Measurements from ENCODE around the gene CLEC16A. TPM values are rescaled to one million over a fixed set of nuclear protein-coding genes. Genes with fewer than 3 reads are reported as not detected.

The CLEC16A gene
- total and polyA plus RNA-seq, 9 of the 15 experiments (the other 6 are each of a cell fraction or from before 2014, with no cell fraction given), result 1.00 to 22.3 (median 10.0) TPM

GRCh38 chr16:11111150-11111549 lies 166.8 kb downstream of the CLEC16A start:
- POLR2A ChIA-PET, result no interaction called here

GRCh38 chr16:11111856-11112634 lies 167.7 kb downstream of the CLEC16A start:
- Histone ChIP-seq H4K20me1 (replicated peaks; ENCODE audit: control insufficient read depth, insufficient read depth, low read length) (no peaks in the 10 kb centered on the region), H3K36me3 (ENCODE audit: control insufficient read depth, insufficient read depth, low read length) (peaks cover 13% of the 10 kb centered on the region; the same call in 2 of the 3 replicates), H3K4me3 (no peak overlapping the region), H3K9me3 (replicated peaks; ENCODE audit: control insufficient read depth, insufficient read depth, low read depth, low read length) (no peaks in the 10 kb centered on the region), H3K79me2 (ENCODE audit: control insufficient read depth, insufficient read depth, low read length) (no peaks in the 10 kb centered on the region), H3K27me3 (ENCODE audit: control insufficient read depth in 2 of 2, insufficient read depth in 2 of 2, low read length in 2 of 2) (no peaks in the 10 kb centered on the region), H3K9ac (ENCODE audit: insufficient read depth in 1 of 2, low read depth in 2 of 2, low read length in 2 of 2) (no peak overlapping the region), H3K27ac (ENCODE audit: extremely low read depth, low read depth, low read length) (no peak overlapping the region), H3K4me1 (replicated peaks in 1 of 2; ENCODE audit: control insufficient read depth in 2 of 2, insufficient read depth in 2 of 2, low read length in 2 of 2) (peaks cover 12 to 16% of the 10 kb centered on the region in 2 experiments; a peak in 4 of 5 replicates), H3K9me1 (ENCODE audit: control insufficient read depth, insufficient read depth, low read length) (no peaks in the 10 kb centered on the region), H2AFZ (ENCODE audit: low read depth, low read length) (no peak overlapping the region), H3K4me2 (ENCODE audit: insufficient read depth, low read length) (no peak overlapping the region)
- intact Hi-C loops (cut with micrococcal nuclease) (no loop called here), in situ Hi-C loops (cut with MboI) (no loop called here)
- no peak for DNase-seq (ENCODE audit: extremely low read depth in 1 of 4, low spot score in 3 of 4)
- no peak for FAIRE-seq
- peak; percentile 79 for TF ChIP-seq ZNF121 (CRISPR knock-in tag; conservative IDR thresholded peaks at IDR 0.05)
- TF ChIP-seq KDM1A (IDR thresholded peaks at IDR 0.05), result 0 out of 4 replicates have a peak, but pooled peaks of 1 of the 2 experiments have one; percentile 8
- TF ChIP-seq PRMT5 (CRISPR knock-in tag; IDR thresholded peaks at IDR 0.05), result no peak
- TF ChIP-seq MAFG (tag; conservative IDR thresholded peaks at IDR 0.05), result no peak
- 94% methylated on average over 9 of the region's 9 CpGs for WGBS (ENCODE audit: insufficient coverage, low coverage, missing lambda C conversion rate)
- POLR2A ChIA-PET, result no interaction called here
- no peak for ATAC-seq
- CTCF ChIA-PET (ENCODE audit: low intra/inter-chr PET ratio), result no interaction called here
- no TSS peak for BruUV-seq (replicated peaks)

More at GRCh38 chr16:11111150-11111549, 166.8 kb downstream of the CLEC16A start:
- BruUV-seq (replicated peaks), result no TSS peak
- intact Hi-C loops (cut with micrococcal nuclease) (no loop called here), in situ Hi-C loops (cut with MboI) (no loop called here)
- no peaks in the 10 kb centered on the region for H3K9me1 ChIP-seq (ENCODE audit: control insufficient read depth, insufficient read depth, low read length)
- no peak overlapping the region for H3K27ac ChIP-seq (ENCODE audit: extremely low read depth, low read depth, low read length)
- no peaks in the 10 kb centered on the region for H4K20me1 ChIP-seq (replicated peaks; ENCODE audit: control insufficient read depth, insufficient read depth, low read length)
- H2AFZ ChIP-seq (ENCODE audit: low read depth, low read length), result no peak overlapping the region
- no peak overlapping the region for H3K4me3 ChIP-seq
- DNase-seq (ENCODE audit: extremely low read depth in 1 of 4, low spot score in 3 of 4), result no peak
- H3K4me1 ChIP-seq (replicated peaks in 1 of 2; ENCODE audit: control insufficient read depth in 2 of 2, insufficient read depth in 2 of 2, low read length in 2 of 2), result peaks cover 20 to 24% of the 10 kb centered on the region in 2 experiments; a peak in 4 of 5 replicates
- TF ChIP-seq YY1 (IDR thresholded peaks at IDR 0.05; ENCODE audit: borderline replicate concordance in 1 of 3, control insufficient read depth in 1 of 3, extremely low read depth in 1 of 3, insufficient read depth in 3 of 3, insufficient read length in 1 of 3, insufficient replicate concordance in 2 of 3, low read depth in 1 of 3, low read length in 2 of 3) (peak in 2 of 3 experiments; percentile 26 to 53), IFI16 (CRISPR knock-in tag; IDR thresholded peaks at IDR 0.05) (no peak)
- no peaks in the 10 kb centered on the region for H3K9me3 ChIP-seq (replicated peaks; ENCODE audit: control insufficient read depth, insufficient read depth, low read depth, low read length)
- no peaks in the 10 kb centered on the region for H3K27me3 ChIP-seq (ENCODE audit: control insufficient read depth in 2 of 2, insufficient read depth in 2 of 2, low read length in 2 of 2)
- no peak for ATAC-seq
- H3K9ac ChIP-seq (ENCODE audit: insufficient read depth in 1 of 2, low read depth in 2 of 2, low read length in 2 of 2), result no peak overlapping the region
- CTCF ChIA-PET (ENCODE audit: low intra/inter-chr PET ratio), result no interaction called here
- WGBS (ENCODE audit: insufficient coverage, low coverage, missing lambda C conversion rate), result 100% methylated on average over 1 of the region's 1 CpG
- no peak overlapping the region for H3K4me2 ChIP-seq (ENCODE audit: insufficient read depth, low read length)
- FAIRE-seq, result no peak
- peaks cover 10% of the 10 kb centered on the region; the same call in 2 of the 3 replicates for H3K36me3 ChIP-seq (ENCODE audit: control insufficient read depth, insufficient read depth, low read length)
- H3K79me2 ChIP-seq (ENCODE audit: control insufficient read depth, insufficient read depth, low read length), result no peaks in the 10 kb centered on the region

Data from K562 (cell line).